GM10248 (cell line): Measurements from ENCODE around the gene ISG15.
A peak's percentile ranks its signal among the peaks of the same experiment; 100 is the strongest.
"Not testable (repeated sequence)": the region's sequence is repeated elsewhere in the genome, so short reads cannot be mapped to it uniquely, and the experiment has no call there.

Source experiments
- CTCF ChIA-PET: fragments of 300-600 bp; sonication (Branson Sonifier 250); formaldehyde crosslinking; extraction: SDS; loops from one replicate; lab custom pipeline; 2021; ENCODE audit warnings: antibody characterized with exemption; lab: Yijun Ruan, JAX
- POLR2A ChIA-PET: fragments of 350-650 bp; sonication (Branson Sonifier 250); formaldehyde crosslinking; extraction: SDS; loops from one replicate; lab custom pipeline; 2020; ENCODE audit warnings: antibody characterized with exemption; lab: Yijun Ruan, JAX
- DNase-seq: peaks from one replicate; pipeline ENCODE4 v3.0.0; 2012; ENCODE audit errors: extremely low spot score
- TF ChIP-seq, protein P1 (sequence below): IDR thresholded peaks from 2 replicates; pipeline ENCODE4 v1.5.1; 2012; ENCODE audit warnings: mild to moderate bottlenecking, low read depth; ENCODE audit errors: extremely low read depth, missing control alignments, control extremely low read depth

The ISG15 gene

GRCh38 chr1:1013922-1014648 lies 788 bp downstream of the ISG15 start:
- CTCF ChIA-PET = interaction anchor here (0.9 to 3.1 kb wide), 13 partner anchors 10 to 278 kb away, joined by 3 to 22 read pairs (median 4); partner anchors contain the start of gene PERM1
- TF ChIP-seq, protein P1, sequence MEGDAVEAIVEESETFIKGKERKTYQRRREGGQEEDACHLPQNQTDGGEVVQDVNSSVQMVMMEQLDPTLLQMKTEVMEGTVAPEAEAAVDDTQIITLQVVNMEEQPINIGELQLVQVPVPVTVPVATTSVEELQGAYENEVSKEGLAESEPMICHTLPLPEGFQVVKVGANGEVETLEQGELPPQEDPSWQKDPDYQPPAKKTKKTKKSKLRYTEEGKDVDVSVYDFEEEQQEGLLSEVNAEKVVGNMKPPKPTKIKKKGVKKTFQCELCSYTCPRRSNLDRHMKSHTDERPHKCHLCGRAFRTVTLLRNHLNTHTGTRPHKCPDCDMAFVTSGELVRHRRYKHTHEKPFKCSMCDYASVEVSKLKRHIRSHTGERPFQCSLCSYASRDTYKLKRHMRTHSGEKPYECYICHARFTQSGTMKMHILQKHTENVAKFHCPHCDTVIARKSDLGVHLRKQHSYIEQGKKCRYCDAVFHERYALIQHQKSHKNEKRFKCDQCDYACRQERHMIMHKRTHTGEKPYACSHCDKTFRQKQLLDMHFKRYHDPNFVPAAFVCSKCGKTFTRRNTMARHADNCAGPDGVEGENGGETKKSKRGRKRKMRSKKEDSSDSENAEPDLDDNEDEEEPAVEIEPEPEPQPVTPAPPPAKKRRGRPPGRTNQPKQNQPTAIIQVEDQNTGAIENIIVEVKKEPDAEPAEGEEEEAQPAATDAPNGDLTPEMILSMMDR = no peak
- no peak for DNase-seq
- POLR2A ChIA-PET = interaction anchor here (0.5 to 1.5 kb wide), 2 partner anchors 10 to 48 kb away, joined by 3 read pairs; no protein-coding TSS in a partner anchor

- TF ChIP-seq, protein P1 = peak; percentile 28
- no peak for DNase-seq
- CTCF ChIA-PET = interaction anchor here (1.0 to 3.1 kb wide), 10 partner anchors 10 to 277 kb away, joined by 3 to 22 read pairs (median 6); no protein-coding TSS in a partner anchor
- POLR2A ChIA-PET = interaction anchor here (1.5 kb wide), 1 partner anchor 9 kb away, joined by 3 read pairs; no protein-coding TSS in a partner anchor
Observed at GRCh38 chr1:1014799-1015681, 1.7 kb downstream of the ISG15 start.

DNA sequence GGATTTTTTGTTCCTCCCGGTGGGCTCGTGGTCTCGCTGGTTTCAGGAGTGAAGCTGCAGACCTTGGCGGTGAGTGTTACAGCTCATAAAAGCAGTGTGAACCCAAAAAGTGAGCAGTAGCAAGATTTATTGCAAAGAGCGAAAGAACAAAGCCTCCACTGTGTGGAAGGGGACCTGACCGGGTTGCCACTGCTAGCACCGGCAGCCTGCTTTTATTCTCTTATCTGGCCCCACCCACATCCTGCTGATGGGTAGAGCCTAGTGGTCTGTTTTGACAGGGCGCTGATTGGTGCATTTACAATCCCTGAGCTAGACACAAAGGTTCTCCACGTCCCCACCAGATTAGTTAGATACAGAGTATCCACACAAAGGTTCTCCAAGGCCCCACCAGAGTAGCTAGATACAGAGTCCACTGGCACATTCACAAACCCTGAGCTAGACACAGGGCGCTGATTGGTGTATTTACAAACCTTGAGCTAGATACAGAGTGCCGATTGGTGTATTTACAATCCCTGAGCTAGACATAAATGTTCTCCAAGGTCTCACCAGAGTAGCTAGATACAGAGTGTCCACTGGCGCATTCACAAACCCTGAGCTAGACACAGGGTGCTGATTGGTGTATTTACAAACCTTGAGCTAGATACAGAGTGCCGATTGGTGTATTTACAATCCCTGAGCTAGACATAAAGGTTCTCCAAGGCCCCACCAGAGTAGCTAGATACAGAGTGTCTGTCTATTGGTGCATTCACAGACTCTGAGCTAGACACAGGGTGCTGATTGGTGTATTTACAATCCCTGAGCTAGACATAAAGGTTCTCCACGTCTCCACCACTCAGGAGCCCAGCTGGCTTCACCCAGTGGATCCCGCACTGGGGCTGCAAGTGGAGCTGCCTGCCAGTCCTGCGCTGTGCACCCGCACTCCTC lies 4.4 kb downstream of the ISG15 start:
- DNase-seq, POLR2A ChIA-PET: not testable (repeated sequence)
- CTCF ChIA-PET = interaction anchor here (1.3 to 3.9 kb wide), 7 partner anchors 15 to 113 kb away, joined by 3 to 26 read pairs (median 8); no protein-coding TSS in a partner anchor

DNA sequence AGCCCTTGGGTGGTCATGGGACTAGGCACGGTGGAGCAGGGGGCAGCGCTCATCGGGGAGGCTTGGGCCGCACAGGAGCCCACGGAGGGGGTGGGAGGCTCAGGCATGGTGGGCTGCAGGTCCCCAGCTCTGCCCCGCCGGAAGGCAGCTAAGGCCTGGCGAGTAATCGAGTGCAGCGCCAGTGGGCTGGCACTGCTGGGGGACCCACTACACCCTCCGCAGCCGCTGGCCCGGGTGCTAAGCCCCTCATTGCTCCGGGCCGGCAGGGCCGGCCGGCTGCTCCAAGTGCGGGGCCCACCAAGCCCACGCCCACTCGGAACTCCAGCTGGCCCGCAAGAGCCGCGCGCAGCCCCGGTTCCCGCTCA lies 5.0 kb downstream of the ISG15 start:
- POLR2A ChIA-PET, DNase-seq: not testable (repeated sequence)
- CTCF ChIA-PET = interaction anchor here (1.0 to 3.9 kb wide), 10 partner anchors 8 to 114 kb away, joined by 3 to 26 read pairs (median 6); no protein-coding TSS in a partner anchor

DNA sequence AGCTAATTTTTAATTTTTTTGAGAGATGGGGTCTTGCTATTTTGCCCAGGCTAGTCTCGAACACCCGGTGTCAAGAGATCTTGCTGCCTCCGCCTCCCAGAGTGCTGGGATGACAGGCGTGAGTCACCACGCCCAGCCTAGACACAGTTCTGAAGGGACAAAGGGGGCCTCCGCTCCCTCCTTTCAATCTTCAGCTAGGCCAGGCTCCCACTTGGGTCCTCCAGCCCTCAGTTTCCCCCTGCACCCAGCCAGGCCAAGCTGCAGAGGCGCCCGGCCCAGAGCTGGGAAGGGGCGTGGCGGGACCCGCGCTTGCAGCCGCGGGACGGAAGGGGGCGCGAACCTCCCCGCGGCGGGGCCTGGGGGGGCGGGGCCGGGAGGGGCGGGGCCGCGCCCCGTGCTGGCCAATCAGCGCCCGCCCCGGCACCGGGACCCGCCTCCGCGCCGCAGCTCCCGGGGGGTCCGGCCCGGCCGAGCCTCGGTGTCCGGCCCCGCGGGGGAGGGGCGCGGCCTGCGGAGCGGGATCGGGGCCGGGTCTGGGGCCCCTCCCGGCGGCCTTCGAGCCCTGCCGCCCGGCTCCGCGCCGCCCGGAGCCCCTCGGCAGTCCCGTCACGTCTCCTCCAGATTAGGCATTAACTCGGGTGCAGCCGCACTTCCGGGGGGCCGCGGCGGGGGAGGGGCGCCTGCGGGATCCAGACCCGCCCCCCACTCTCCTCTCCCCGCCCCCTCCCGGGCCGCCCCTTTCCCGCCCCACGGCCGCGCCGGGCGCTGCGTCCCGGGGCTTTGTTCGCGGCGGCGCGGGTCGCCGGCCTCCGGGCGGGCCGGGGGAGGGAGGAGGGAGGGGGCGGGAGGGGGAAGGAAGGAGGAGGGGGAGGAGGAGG lies 6.1 kb downstream of the ISG15 start:
- ChIA-PET POLR2A (no interaction called here), CTCF (interaction anchor here (0.6 to 3.9 kb wide), 14 partner anchors 9 to 45 kb away, joined by 3 to 26 read pairs (median 5); partner anchors contain the start of gene PERM1)
- TF ChIP-seq, protein P1 = peak; percentile 73
- peak; percentile 95 for DNase-seq

DNA sequence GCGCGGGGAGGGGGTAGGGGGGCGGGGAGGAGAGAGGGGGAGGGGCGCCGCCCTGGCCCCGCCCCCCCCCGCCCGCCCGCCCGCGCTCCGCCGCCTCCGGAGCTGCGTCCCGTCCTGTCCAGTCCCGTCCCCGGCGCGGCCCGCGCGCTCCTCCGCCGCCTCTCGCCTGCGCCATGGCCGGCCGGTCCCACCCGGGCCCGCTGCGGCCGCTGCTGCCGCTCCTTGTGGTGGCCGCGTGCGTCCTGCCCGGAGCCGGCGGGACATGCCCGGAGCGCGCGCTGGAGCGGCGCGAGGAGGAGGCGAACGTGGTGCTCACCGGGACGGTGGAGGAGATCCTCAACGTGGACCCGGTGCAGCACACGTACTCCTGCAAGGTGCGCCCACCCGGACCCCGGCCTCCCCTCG lies 6.7 kb downstream of the ISG15 start, which contains the start of gene AGRN:
Gene AGRN, plus strand, starts transcription at position 121 of the 405 bp plus-strand sequence. Its CDS starts 53 bp downstream, at position 174.
- POLR2A ChIA-PET = no interaction called here
- TF ChIP-seq, protein P1 = no peak
- CTCF ChIA-PET = interaction anchor here (1.3 to 3.9 kb wide), 8 partner anchors 12 to 44 kb away, joined by 4 to 26 read pairs (median 6); partner anchors contain the start of gene PERM1
- peak; percentile 79 for DNase-seq
